ENCODE measurements around the gene TMEM74B.

- TF ChIP-seq YY1 (IDR thresholded peaks at IDR 0.05) (no peak), CTCF (IDR thresholded peaks at IDR 0.05; ENCODE audit: low read depth, low read length, missing input control) (no peak), REST (IDR thresholded peaks at IDR 0.05) (no peak), FOXA1 (IDR thresholded peaks at IDR 0.05) (no peak), HNF4G (IDR thresholded peaks at IDR 0.05) (no peak)
These were observed 5.0 kb upstream of the TMEM74B start for GRCh38 chr20:1189827-1190226.

Measured in liver (tissue), 3 donors.